ENCODE measurements around the gene NSMF. TPM values are rescaled to one million over a fixed set of nuclear protein-coding genes. Genes with fewer than 3 reads are reported as not detected.

NSMF gene, protein sequence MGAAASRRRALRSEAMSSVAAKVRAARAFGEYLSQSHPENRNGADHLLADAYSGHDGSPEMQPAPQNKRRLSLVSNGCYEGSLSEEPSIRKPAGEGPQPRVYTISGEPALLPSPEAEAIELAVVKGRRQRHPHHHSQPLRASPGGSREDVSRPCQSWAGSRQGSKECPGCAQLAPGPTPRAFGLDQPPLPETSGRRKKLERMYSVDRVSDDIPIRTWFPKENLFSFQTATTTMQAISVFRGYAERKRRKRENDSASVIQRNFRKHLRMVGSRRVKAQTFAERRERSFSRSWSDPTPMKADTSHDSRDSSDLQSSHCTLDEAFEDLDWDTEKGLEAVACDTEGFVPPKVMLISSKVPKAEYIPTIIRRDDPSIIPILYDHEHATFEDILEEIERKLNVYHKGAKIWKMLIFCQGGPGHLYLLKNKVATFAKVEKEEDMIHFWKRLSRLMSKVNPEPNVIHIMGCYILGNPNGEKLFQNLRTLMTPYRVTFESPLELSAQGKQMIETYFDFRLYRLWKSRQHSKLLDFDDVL
- total RNA-seq: 52.5 and 65.5 TPM in 2 replicates

DNA sequence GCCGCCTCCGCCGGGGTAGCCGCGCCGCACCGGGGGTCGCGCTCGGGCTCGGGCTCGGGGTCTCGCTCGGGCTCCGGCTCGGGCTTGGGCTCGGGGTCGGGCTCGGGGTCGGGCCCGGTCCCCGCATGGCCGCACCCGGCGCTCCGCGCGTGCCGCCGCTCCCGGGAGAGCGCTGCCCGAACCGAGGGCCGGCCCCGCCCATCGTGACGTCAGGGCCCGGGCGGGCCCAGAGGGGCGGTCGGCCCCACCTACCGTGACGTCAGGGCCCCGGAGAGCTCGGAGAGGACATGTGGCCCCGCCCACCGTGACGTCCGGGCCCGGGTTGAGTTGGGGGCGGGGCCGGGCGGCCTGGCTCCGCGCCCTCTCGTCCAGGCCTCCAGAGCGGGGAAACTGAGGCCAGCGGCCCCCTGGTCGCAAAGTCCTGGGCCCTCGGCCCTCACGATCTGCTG, at the start of gene NSMF:
Gene NSMF, minus strand, starts transcription at position 183 of the 449 bp plus-strand sequence. CDS start 232 bp downstream, outside the sequence.
- Histone ChIP-seq H3K27me3 (ENCODE audit: control insufficient read depth, insufficient read depth, low read length) (peaks cover 8% of the 10 kb centered on the region), H3K36me3 (ENCODE audit: control insufficient read depth, insufficient read depth, low read length) (no peaks in the 10 kb centered on the region), H3K4me3 (ENCODE audit: low read depth, low read length) (peak within 1 kb of the TSS; percentile 73)
- TF ChIP-seq, protein P1, sequence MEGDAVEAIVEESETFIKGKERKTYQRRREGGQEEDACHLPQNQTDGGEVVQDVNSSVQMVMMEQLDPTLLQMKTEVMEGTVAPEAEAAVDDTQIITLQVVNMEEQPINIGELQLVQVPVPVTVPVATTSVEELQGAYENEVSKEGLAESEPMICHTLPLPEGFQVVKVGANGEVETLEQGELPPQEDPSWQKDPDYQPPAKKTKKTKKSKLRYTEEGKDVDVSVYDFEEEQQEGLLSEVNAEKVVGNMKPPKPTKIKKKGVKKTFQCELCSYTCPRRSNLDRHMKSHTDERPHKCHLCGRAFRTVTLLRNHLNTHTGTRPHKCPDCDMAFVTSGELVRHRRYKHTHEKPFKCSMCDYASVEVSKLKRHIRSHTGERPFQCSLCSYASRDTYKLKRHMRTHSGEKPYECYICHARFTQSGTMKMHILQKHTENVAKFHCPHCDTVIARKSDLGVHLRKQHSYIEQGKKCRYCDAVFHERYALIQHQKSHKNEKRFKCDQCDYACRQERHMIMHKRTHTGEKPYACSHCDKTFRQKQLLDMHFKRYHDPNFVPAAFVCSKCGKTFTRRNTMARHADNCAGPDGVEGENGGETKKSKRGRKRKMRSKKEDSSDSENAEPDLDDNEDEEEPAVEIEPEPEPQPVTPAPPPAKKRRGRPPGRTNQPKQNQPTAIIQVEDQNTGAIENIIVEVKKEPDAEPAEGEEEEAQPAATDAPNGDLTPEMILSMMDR (IDR thresholded peaks at IDR 0.05; ENCODE audit: insufficient read depth, low read length, poor library complexity, severe bottlenecking): no peak
- no peak for DNase-seq (ENCODE audit: low read depth)

DNA sequence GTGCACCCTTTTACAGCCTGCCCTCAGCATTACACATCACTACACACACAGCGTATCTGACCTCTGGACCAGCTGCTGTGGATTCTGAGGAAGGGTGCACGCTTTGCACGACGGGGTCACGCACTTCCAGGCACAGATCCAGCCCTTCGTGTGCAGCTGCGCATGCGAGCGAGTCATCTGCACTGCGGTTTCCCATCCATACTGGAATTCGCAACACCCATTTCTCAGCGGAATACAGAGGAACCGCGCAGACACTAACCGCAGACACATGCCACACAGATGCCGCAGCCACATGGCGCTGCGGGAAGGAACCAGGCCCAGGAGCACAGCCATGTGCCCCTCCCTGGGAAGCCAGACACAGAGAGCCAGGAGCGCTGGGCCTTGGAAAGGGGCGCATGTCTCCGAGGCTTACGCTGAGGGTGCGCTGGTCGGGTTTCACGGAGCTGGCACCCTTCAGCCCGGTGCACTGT, 47.6 kb upstream of the NSMF start:
- Histone ChIP-seq H3K4me3 (ENCODE audit: low read depth, low read length) (no peak overlapping the region), H3K27me3 (ENCODE audit: control insufficient read depth, insufficient read depth, low read length) (no peaks in the 10 kb centered on the region), H3K36me3 (ENCODE audit: control insufficient read depth, insufficient read depth, low read length) (no peaks in the 10 kb centered on the region)
- DNase-seq (ENCODE audit: low read depth): no peak
- TF ChIP-seq, protein P1 (IDR thresholded peaks at IDR 0.05; ENCODE audit: insufficient read depth, low read length, poor library complexity, severe bottlenecking): no peak

DNA sequence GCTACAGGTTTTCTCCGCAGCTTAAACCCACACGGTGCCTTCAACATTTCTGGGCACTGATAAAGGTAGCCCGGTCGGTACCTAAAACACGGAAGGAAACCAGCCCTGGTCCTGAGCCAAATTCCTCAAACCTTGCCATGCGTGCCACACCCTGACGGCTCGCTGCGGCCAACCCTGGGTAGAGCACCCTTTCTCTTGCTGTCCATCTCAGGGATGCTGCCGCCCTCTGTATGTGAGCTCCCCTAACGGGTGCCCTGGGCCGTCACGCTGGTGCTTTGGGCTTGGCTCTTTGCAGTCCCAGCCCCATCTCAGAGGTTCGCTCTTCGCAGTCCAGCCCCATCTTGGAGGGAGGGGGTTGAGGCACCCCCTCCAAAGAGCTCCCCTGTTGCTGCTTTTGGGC, 47.1 kb upstream of the NSMF start:
- TF ChIP-seq, protein P1 (IDR thresholded peaks at IDR 0.05; ENCODE audit: insufficient read depth, low read length, poor library complexity, severe bottlenecking): no peak
- DNase-seq (ENCODE audit: low read depth): no peak

DNA sequence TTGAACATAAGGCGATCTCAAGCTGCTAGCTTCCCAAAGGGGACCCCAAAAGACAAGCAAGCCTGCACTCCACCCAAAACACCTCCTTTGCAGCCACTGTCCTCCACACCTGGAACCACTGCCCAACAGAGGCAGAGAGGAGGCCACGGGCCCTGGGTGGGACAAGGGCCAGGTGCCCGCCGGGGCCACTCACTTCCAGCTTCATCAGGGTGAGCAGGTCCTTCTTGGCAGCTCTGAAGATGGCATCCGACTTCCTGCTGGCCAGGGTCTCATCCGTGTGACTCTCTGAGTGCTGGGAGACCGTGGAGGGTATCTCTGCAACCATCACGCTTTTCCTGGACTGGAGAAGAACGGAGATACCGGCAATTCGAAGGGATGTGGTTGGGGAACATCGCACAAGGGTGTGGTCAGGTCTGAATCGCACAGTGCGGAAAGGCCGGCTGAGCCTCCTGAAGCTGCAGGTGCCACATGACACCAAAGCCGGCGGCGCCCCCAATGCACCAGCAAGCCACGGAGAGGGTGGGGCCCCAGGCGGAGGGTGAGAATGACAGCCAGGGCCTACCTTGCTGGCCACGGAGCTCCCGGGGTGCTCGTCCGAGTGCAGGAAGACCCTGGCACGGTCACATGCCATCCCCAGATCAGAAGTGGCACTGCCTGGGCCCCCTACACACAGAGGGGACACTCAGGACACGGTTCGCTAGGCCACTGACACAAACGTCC, 46.4 kb upstream of the NSMF start:
- Histone ChIP-seq H3K36me3 (ENCODE audit: control insufficient read depth, insufficient read depth, low read length) (no peaks in the 10 kb centered on the region), H3K4me3 (ENCODE audit: low read depth, low read length) (no peak overlapping the region), H3K27me3 (ENCODE audit: control insufficient read depth, insufficient read depth, low read length) (no peaks in the 10 kb centered on the region)
- DNase-seq (ENCODE audit: low read depth): no peak
- TF ChIP-seq, protein P1 (IDR thresholded peaks at IDR 0.05; ENCODE audit: insufficient read depth, low read length, poor library complexity, severe bottlenecking): no peak

More for the DNA sequence above, 47.1 kb upstream of the NSMF start:
- Histone ChIP-seq H3K36me3 (ENCODE audit: control insufficient read depth, insufficient read depth, low read length) (no peaks in the 10 kb centered on the region), H3K27me3 (ENCODE audit: control insufficient read depth, insufficient read depth, low read length) (no peaks in the 10 kb centered on the region), H3K4me3 (ENCODE audit: low read depth, low read length) (no peak overlapping the region)

DNA sequence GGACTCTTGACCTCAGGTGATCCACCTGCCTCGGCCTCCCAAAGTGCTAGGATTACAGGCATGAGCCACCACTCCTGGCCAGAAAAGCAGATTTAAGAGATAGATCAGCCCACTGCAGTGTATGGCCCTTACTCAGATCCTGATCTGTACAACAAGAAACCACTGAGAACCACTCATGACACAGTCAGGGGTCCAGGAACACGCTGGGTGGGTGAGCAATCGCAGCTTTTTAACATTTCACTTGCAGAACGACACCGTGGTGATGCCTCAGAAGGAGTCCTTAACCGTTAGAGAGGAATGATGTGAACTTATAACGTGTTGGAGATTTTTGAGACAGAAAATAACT, 45.3 kb upstream of the NSMF start:
- TF ChIP-seq, protein P1 (IDR thresholded peaks at IDR 0.05; ENCODE audit: insufficient read depth, low read length, poor library complexity, severe bottlenecking): no peak
- Histone ChIP-seq H3K4me3 (ENCODE audit: low read depth, low read length) (no peak overlapping the region), H3K27me3 (ENCODE audit: control insufficient read depth, insufficient read depth, low read length) (no peaks in the 10 kb centered on the region), H3K36me3 (ENCODE audit: control insufficient read depth, insufficient read depth, low read length) (no peaks in the 10 kb centered on the region)
- no peak for DNase-seq (ENCODE audit: low read depth)

Measured in kidney epithelial cell (primary cell).